HL-60 (cell line): ENCODE data around the gene LRRC32.

Experiments
- GABPA ChIP-seq: IDR thresholded peaks from 2 replicates; pipeline ENCODE4 v1.6.1; 2012; ENCODE audit warnings: low read depth
- POLR2AphosphoS5 ChIP-seq: IDR thresholded peaks from 2 replicates; pipeline ENCODE4 v1.6.1; 2012; ENCODE audit warnings: low read depth
- REST ChIP-seq: IDR thresholded peaks from 2 replicates; pipeline ENCODE4 v1.6.1; 2012; ENCODE audit warnings: low read depth; ENCODE audit not compliant: insufficient replicate concordance
- SPI1 ChIP-seq: IDR thresholded peaks from 2 replicates; pipeline ENCODE4 v1.6.1; 2012; ENCODE audit warnings: low read depth, mild to moderate bottlenecking, borderline replicate concordance
- TF ChIP-seq, protein P1 (sequence below): IDR thresholded peaks from one replicate; pipeline ENCODE4 v1.5.1; 2011; ENCODE audit warnings: low read length, control low read depth, inconsistent platforms; ENCODE audit not compliant: insufficient read depth

DNA sequence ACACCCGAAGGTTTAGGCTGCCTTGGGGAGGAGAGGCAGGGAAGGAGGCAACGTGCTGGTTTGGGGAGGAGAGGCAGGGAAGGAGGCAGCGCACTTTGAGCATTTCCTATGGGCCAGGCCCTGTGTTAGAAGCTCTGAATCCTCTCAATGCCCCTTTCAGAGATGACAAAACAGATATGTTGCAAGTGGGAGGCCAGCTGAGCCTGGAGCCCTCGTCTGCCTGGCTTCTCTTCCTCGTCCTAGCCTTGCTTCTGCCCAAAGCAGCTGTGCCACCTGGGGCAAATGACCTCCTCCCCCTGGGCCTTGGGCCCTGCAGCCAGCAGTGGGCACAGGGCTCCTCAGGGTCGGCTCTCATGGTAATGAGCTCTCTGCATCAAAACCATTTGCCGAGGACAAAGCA, 15.3 kb upstream of the LRRC32 start:
- TF ChIP-seq, protein P1, sequence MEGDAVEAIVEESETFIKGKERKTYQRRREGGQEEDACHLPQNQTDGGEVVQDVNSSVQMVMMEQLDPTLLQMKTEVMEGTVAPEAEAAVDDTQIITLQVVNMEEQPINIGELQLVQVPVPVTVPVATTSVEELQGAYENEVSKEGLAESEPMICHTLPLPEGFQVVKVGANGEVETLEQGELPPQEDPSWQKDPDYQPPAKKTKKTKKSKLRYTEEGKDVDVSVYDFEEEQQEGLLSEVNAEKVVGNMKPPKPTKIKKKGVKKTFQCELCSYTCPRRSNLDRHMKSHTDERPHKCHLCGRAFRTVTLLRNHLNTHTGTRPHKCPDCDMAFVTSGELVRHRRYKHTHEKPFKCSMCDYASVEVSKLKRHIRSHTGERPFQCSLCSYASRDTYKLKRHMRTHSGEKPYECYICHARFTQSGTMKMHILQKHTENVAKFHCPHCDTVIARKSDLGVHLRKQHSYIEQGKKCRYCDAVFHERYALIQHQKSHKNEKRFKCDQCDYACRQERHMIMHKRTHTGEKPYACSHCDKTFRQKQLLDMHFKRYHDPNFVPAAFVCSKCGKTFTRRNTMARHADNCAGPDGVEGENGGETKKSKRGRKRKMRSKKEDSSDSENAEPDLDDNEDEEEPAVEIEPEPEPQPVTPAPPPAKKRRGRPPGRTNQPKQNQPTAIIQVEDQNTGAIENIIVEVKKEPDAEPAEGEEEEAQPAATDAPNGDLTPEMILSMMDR, result no peak
- TF ChIP-seq POLR2AphosphoS5 (no peak), SPI1 (no peak), REST (no peak), GABPA (no peak)
